WERI-Rb-1 (cell line): ENCODE measurements around the gene ADAM15.

Experiments
- DNase-seq: peaks from one replicate; pipeline ENCODE4 v3.0.0-alpha.2; 2020
- H3K27ac ChIP-seq: fragments of 250-450 bp; sonication (Bioruptor Pico); 2 replicates; pipeline ENCODE4 v1.5.1; 2020; ENCODE audit warnings: mild to moderate bottlenecking, moderate library complexity
- H3K27me3 ChIP-seq: fragments of 250-450 bp; sonication (Bioruptor Pico); 2 replicates; pipeline ENCODE4 v1.5.1; 2021; ENCODE audit warnings: mild to moderate bottlenecking, low read depth, moderate library complexity; ENCODE audit not compliant: insufficient read depth, severe bottlenecking
- H3K36me3 ChIP-seq: fragments of 250-450 bp; sonication (Bioruptor Pico); 2 replicates; pipeline ENCODE4 v1.5.1; 2020; ENCODE audit warnings: mild to moderate bottlenecking, moderate library complexity
- H3K4me3 ChIP-seq: 2 replicates; pipeline ENCODE4 v1.5.1; 2011; ENCODE audit warnings: low read depth, mild to moderate bottlenecking, control low read depth, low read length
- H3K9me3 ChIP-seq: fragments of 250-450 bp; sonication (Bioruptor Pico); 2 replicates; pipeline ENCODE4 v1.5.1; 2021; ENCODE audit warnings: mild to moderate bottlenecking, moderate library complexity; ENCODE audit not compliant: severe bottlenecking
- TF ChIP-seq, protein P1 (sequence below): IDR thresholded peaks from 2 replicates; pipeline ENCODE4 v1.5.1; 2011; ENCODE audit warnings: low read depth, mild to moderate bottlenecking, control low read depth, inconsistent platforms, low read length

ADAM15 gene

DNA sequence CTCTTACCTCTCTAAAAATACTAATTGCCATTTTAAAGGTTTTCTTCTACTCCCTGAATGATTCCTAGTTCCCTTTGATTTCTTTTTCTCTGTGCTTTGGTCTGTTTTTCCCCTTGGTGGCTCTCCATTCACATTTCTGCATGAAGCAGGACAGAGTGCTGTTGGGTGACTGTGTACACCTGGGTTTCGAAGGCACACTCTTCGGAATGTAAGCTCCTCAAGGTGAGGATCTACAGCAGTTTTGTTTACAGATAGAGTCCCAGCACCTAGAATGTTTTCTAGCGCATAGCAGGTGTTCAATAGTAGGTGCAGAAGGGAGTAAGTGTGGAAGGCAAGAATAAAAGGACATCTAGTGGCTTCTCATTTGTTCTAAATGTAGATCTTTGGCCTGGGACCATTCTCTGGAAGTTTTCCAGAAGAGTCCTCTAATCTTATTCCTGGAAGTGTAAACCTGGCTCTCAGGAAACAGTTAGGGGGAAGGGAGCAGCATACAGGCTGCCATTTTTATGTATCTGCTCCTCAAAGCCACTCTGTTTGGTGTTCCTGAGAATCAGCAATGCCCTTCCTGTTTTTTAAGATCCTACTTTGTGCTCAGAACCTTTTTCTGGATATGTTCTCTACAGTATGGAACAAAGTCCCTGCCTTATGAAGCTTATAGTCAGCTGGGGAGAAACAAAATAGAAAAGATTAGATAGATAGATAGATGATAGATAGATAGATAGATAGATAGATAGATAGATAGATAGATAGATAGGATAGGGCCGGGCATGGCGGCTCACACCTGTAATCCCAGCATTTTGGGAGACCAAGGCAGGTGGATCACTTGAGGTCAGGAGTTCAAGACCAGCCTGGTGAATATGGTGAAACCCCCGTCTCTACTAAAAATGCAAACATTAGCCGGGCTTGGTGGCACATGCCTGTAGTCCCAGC lies 53.8 kb downstream of the ADAM15 start:
- no peaks in the 10 kb centered on the region for H3K27me3 ChIP-seq
- no peaks in the 10 kb centered on the region for H3K36me3 ChIP-seq
- H3K9me3 ChIP-seq, result no peaks in the 10 kb centered on the region
- no peak overlapping the region for H3K4me3 ChIP-seq
- no peak for DNase-seq
- no peak overlapping the region for H3K27ac ChIP-seq
- TF ChIP-seq, protein P1, sequence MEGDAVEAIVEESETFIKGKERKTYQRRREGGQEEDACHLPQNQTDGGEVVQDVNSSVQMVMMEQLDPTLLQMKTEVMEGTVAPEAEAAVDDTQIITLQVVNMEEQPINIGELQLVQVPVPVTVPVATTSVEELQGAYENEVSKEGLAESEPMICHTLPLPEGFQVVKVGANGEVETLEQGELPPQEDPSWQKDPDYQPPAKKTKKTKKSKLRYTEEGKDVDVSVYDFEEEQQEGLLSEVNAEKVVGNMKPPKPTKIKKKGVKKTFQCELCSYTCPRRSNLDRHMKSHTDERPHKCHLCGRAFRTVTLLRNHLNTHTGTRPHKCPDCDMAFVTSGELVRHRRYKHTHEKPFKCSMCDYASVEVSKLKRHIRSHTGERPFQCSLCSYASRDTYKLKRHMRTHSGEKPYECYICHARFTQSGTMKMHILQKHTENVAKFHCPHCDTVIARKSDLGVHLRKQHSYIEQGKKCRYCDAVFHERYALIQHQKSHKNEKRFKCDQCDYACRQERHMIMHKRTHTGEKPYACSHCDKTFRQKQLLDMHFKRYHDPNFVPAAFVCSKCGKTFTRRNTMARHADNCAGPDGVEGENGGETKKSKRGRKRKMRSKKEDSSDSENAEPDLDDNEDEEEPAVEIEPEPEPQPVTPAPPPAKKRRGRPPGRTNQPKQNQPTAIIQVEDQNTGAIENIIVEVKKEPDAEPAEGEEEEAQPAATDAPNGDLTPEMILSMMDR, result no peak

DNA sequence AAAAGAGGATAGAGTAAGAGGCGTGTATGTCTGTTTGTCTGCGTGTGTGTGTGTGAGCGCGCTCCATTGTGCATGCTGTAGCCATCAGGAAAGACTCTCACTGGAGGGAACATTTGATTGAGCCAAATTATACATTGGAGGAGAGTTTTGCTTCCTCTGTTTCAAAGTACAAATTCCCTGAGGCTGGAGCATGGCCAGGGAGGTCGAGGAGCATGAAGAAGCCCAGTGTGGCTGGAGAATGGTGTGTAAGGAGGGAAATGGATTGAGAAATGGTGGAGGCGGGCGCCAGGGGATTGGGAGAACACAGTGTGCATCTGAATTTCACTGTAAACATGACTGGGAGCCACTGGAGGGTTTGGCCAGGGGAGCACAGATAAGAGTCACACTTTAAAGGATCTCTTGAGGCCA lies 54.5 kb downstream of the ADAM15 start:
- H3K36me3 ChIP-seq, result no peaks in the 10 kb centered on the region
- H3K4me3 ChIP-seq, result no peak overlapping the region
- no peaks in the 10 kb centered on the region for H3K27me3 ChIP-seq
- no peak overlapping the region for H3K27ac ChIP-seq
- H3K9me3 ChIP-seq, result no peaks in the 10 kb centered on the region
- TF ChIP-seq, protein P1, result no peak
- DNase-seq, result no peak

DNA sequence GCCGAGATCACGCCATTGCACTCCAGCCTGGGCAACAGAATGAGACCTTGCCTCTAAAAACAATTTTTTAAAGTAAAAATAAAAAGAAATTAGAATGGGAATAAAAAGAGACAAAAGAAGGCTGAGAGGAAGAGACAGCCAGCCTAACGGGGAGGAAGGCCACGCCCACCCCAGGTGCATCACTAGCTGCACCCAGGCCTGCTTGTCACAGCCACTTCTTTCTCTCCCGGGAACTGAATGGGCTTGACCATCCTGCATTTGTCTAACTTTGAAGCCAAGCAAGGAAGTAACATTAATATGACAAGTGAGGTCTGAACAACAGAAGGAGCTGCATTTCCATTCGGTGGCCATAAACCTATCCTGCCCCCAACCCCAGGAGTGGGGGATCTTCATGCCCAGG lies 55.7 kb downstream of the ADAM15 start:
- Histone ChIP-seq H3K36me3 (no peaks in the 10 kb centered on the region), H3K4me3 (no peak overlapping the region), H3K27me3 (no peaks in the 10 kb centered on the region), H3K27ac (no peak overlapping the region), H3K9me3 (no peaks in the 10 kb centered on the region)
- no peak for DNase-seq
- TF ChIP-seq, protein P1, result no peak

DNA sequence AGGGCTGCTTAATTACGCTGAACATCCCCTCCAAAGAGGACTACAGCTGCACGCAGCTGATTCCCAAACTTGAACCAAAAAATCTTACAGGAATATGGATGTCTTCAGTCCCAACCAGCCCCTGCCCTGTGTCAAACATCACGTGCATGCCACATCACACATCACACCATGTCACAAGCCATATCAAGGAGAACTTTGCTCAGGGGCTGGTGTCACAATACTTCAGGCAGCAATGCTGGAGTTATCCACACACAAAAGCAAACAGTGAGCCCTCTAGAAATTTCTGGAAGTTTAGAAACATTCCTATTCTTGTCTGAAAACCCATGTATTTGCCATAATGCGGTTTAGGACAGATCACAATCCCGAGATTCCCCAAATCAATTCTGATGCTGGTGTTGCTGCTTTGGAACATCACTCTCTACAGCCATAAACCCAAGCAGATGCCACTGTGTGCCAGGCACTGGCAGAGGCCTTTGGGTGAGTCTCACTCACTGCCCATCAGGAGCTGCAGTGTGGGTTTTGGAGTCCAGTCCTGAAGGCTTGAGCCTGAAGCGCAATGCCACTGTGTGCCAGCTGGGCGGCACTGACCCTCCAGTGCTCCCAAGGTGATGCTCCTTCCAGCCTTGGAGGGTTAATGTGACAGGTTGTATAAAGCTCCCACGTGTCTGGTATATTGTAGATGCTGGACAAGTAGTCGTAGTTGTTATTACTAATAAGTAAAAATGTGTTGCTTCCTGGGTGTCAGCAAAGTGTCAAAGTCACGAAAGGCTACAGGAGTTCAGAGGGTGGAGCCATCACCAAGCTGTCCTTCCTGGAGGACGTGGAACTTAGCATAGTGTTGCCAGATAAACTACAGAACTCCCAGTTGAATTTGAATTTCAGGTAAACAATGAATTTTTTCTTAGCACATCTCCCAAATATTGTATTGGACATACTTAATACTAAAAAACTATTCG lies 56.5 kb downstream of the ADAM15 start:
- Histone ChIP-seq H3K36me3 (no peaks in the 10 kb centered on the region), H3K4me3 (no peak overlapping the region), H3K27me3 (no peaks in the 10 kb centered on the region), H3K27ac (no peak overlapping the region), H3K9me3 (no peaks in the 10 kb centered on the region)
- DNase-seq, result no peak
- TF ChIP-seq, protein P1, result 0 out of 2 replicates have a peak, but pooled peaks have one; percentile 17

DNA sequence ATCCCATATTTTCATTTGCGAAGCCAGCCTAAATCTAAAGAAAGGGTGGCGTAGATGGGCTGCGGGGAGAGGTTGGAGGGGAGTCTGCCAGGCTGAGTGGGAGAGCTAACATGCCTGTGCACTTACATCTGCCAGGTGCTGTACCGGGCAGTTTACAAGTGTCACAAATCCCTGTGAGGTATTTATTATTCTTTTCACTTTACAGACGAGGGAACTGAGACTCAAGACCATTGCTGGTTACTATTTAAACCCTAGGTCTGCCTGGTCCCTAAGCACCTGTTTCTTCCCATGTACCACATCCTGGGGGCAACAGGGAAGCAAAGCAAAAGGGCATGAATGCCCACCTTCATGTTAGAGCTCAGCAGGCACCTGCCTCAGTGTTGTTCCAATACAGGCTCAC lies 57.2 kb downstream of the ADAM15 start:
- TF ChIP-seq, protein P1, result no peak
- DNase-seq, result no peak
- Histone ChIP-seq H3K27me3 (no peaks in the 10 kb centered on the region), H3K27ac (no peak overlapping the region), H3K4me3 (no peak overlapping the region), H3K36me3 (no peaks in the 10 kb centered on the region), H3K9me3 (no peaks in the 10 kb centered on the region)
